NCI-H187 treated with DMSO at 0.1 percent for 48 hours (cell line): Measurements from ENCODE around the gene TRIM67.
"Not testable (repeated sequence)": the region's sequence is repeated elsewhere in the genome, so short reads cannot be mapped to it uniquely, and the experiment has no call there.

Experiments used
- DNase-seq: peaks from one replicate; lab custom pipeline; 2025; lab: John Stamatoyannopoulos, UW

Gene TRIM67

DNA sequence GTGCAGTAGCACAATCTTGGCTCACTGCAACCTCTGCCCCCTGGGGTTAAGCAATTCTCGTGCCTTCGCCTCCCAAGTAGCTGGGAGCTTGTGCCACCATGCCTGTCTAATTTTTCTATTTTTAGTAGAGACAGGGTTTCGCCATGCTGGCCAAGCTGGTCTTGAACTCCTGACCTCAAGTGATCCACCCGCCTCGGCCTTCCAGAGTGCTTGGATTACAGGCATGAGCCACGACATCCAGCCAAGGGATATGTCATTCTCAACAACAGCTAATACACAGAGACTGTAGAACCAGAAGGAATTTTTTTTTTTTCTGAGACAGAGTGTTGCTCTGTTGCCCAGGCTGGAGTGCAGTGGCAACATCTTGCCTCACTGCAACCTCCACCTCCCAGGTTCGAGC is 3.7 kb upstream of the TRIM67 start:
- DNase-seq: not testable (repeated sequence)

DNA sequence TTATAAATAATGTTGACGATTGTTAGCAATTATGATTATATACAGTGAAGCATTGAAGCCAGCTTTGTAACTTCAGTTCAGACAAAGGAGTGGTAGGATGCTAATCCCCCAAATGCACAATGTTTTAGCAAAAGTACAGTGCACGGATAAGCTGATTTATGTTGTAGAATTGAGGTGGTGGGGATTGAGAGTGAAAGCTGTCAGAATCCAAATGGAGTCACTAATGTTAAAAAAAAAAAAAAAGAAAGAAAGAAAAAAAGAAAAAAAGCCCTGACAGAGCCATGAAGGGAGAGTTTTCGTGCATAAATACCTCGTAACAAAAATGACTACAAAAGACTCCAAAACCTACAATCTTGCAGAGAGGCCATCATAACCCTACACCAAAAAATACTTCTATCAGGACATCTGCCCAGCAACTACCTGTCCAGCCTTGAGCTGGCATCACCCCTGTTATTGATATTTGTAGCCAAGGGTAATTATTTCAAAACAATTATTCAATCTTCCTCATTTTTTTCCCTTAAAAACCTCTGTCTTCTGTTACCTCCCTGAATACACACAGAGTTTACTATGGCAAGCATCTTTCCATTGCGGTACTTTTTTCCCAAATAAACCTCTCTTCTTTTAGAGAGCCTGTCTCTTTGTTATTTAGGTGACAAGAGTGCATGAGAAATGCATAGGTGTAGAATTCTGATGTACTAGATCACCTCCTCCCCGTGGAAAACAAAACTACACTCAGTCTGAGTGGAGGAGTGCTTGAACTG is 2.5 kb upstream of the TRIM67 start:
- no peak for DNase-seq

DNA sequence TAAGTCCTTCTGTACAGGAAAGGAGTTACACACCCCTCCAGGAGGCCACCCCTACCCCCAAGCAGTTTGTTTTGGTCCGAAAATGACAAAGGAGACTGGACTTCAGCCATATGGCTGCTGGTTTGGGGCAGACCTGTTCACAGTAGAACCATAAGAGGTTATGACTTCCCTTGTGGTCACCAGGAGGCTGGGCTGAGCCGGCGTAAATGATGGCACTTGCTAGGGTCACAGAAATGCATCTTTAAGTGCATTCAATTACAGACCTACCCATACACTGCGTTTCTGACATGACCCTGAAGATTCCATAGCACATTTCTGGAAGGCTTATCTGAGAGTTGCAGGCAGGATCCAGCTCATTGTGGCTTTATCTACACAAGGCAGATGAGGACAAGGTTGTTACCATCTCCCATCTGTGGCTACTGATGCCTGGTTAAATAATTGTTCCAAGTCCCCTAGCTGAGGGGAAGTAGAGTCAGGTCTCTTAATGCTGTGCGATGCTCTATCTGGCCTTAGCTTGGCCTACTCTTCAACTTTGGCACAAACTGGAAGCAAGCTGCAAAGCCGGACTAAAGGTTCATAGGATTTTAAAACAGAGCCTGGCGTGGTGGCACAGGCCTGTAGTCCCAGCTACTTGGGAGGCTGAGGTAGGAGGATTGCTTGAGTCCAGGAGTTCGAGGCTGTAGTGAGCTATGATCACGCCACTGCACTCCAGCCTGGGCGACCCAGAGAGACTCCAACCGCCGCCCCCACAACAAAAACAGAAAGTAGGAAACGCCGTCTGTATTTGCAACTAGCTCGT is 1.7 kb upstream of the TRIM67 start:
- no peak for DNase-seq

DNA sequence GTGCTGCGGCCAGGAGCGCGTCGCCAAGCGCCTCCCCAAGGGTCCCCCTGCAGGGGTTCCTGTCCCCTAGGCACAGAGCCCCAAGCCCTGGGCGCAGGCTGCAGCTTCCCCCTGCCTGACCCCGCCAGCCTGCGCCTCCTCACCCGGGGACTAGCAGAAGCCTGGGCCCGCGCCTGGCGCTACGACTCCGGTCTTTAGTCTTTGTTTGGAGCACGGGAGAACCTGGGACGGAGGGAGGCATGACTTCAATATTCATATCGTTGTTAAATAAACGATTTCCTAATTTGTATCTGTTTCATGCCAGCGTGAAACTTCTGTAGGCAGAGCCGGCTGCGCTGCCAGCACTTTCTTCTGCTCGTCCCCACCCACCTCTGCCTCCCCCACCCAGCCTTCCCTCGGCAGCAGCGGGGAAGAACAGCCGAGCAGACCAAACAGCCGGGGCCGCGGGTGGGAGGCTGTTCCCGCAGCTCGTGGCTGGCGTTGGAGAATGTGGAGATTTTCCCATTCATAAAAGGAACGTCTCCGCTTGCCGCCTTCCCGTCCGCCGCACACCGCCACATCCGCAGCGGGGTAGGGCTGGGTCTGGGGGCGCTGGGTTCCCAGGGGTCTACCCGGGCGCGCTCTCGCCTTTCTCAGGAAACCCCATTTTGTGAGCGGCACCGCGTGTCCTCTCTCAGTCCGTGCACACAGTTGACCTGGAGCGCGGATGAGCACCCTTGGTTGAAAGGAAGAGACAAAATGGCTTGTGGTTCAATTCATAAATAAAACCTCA is 777 bp upstream of the TRIM67 start:
- DNase-seq: no peak

DNA sequence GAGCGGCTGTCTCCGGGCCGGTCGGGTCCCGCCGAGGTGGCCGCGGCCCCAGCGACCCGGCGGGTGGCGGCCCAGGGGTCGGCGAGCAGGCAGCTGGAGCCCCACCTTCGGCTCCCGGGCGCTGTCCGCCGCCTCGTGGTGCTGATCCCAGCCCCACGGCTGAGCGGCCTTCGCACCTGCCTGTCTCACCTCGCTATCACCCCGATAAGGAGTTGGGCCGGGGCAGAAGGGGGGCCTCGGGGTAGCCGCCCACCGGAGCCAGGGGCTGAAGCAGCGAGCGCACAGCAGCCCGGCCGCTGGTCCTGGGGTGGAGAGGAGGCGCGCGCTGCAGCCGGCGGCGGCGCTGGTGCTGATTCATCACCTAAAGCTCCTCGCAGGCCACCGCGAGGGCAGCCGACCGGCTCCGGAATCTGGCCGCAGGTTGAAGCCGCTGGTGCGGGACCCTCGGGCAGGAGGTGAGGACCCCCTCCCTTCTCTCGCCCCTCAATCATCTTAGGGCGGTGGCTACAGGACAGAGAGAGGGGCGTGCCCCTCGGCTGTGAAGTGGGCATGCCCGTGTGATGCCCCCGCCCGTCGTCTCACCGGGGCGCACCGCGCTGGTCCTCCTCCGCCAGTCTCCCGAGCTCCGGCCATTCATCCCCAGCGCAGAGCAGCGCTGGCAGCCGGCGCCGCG is 575 bp downstream of the TRIM67 start:
- DNase-seq: no peak

DNA sequence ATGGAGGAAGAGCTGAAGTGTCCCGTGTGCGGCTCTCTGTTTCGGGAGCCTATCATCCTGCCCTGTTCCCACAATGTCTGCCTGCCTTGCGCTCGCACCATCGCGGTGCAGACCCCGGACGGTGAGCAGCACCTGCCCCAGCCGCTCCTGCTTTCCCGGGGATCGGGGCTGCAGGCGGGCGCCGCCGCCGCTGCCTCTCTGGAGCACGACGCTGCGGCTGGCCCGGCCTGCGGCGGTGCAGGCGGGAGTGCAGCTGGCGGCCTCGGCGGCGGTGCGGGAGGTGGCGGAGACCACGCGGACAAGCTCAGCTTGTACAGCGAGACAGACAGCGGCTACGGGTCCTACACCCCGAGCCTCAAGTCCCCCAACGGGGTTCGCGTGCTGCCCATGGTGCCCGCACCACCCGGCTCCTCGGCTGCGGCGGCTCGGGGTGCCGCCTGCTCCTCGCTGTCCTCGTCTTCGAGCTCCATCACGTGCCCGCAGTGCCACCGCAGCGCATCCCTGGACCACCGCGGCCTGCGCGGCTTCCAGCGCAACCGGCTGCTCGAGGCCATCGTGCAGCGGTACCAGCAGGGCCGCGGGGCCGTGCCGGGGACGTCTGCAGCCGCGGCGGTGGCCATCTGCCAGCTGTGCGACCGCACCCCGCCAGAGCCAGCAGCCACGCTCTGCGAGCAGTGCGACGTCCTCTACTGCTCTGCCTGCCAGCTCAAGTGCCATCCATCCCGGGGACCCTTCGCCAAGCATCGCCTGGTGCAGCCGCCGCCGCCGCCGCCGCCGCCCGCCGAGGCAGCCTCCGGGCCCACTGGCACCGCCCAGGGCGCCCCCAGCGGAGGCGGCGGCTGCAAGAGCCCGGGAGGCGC is 1.3 kb downstream of the TRIM67 start:
- no peak for DNase-seq

DNA sequence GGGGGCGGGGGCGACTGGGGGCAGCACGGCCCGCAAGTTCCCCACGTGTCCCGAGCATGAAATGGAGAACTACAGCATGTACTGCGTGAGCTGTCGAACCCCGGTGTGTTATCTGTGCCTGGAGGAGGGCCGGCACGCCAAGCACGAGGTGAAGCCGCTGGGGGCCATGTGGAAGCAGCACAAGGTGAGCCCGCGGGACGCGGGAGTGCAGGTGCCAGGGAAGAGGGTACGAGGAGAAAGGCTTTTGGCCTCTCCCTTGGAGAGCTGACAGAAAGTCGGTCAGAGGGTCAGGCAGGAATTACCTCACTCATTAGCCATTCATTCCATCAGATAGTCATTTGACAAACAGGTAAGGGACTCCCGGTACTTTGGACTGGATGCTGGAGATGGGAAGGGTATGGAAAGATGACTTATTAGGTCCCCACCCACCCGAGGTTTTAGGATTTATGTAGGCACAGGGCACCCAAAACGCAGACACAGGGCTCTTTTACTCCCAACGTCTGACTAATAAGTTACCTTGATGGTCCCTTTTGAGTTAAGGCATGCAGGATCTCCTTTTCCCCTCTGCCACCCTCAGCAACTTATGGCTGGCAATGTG is 2.1 kb downstream of the TRIM67 start:
- DNase-seq: no peak

DNA sequence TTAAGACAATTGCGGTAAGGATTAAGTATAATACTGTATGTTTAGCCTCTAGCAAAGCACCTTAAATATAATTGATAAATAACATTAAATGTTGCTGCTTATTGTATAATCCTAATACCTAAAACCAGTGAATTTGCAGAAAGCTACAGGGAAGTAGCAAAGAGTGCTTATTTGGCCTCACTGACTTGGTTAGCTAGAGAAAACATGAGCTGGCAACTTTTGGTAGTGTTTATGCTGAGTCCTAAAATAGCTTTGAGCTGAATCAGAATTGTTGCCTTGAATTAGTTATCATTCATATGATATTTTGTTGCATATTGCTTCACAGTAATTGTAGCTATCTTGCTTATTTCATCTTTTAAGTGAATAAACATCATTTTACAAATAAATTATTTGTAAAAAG is 3.5 kb downstream of the TRIM67 start:
- no peak for DNase-seq

DNA sequence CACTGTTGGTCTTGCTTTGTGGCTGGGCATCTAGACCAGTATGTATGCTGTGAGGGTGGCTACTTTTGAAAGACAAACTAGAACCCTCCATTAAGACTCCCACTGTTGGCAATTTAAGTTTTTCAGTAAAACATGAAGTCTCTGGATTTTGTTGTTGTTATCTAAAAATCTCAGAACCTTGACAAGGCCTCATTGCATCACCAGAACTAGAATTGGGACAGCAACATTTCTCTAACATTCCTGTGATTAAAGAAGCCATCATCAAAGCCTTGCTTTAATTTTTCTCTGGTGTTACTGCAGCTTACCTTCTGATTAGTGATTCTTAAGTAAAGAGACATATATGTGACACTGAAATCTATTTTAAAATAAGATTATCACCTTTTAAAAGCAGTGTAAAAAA is 4.5 kb downstream of the TRIM67 start:
- DNase-seq: no peak

DNA sequence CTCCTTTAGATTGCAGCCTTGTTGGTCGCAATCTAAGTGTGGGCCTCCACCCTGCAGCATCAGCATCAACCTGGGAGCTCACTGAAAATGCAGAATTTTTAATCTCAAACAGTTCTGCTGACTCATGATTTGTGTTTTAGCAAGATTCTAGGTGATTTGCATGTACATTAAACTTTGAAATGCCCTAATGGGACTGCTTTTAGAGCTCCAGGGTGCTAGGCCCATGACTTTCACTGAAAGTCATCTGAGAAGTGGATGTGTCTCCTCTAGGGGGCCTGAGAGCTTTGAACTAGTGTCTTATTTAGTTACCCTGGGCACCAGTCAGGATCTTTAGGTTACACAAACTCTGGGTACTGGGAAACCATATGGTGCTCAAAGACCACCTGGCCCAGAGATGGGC is 9.0 kb downstream of the TRIM67 start:
- DNase-seq: no peak

DNA sequence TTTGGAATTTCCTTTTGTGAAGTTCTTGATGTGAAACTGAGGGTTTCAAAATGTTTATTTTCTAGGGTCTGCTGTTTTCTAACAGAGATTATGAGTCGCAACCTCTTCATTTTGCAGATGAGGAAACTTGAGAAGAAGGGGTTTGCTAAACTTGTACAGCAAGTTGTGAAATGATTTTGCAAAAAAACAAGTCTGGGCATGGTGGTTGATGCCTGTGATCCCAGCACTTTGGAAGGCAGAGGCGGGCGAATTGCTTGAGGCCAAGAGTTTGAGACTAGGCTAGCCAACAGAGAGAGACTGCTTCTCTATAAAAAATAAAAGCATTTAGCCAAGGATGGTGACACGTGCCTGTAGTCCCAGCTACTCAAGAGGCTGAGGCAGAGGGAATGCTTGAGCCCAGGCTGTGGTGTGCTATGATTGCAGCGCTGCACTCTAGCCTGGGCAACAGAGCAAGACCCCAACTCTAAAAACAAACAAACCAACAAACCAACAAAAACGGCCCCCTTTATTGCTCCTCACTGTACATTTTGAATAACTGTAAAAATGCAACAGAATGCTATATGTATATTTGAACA is 9.9 kb downstream of the TRIM67 start:
- DNase-seq: no peak

DNA sequence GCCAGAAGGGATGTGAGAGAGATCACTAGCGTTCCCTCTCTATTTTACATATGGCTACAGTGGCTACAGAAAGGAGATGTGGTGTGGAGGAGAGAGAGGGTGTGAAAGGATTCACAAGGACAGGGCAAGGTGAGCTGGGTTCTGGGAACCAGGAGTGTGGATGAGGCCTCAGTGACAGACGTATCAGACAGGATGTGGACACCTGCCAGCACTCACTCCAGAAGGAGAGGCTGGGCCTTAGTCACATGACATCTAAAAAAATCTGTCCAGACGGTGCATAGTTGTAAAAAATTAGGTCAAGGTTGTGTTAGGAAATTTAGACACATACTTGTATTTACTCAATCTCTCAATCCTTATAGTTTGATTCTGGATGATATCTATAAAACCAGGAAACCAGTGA is 10.6 kb downstream of the TRIM67 start:
- no peak for DNase-seq

DNA sequence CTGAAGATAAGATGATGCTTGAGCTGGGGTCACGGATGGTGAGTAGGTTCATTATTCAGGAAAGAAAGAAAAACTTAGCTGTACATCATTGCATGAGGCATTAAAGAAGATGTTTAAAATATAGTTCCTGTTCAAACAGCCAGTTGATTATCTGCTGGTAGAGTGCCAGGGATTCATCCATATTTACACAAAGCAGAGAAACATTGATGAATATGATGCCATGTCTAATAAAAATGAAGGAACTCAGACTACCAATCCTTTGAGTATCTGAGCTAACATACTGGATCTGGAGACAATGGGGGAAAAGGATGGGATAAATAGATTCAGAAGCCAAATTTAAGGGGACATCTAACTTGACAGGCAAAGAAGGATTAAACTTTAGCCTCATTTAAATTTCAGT is 14.6 kb downstream of the TRIM67 start:
- no peak for DNase-seq

DNA sequence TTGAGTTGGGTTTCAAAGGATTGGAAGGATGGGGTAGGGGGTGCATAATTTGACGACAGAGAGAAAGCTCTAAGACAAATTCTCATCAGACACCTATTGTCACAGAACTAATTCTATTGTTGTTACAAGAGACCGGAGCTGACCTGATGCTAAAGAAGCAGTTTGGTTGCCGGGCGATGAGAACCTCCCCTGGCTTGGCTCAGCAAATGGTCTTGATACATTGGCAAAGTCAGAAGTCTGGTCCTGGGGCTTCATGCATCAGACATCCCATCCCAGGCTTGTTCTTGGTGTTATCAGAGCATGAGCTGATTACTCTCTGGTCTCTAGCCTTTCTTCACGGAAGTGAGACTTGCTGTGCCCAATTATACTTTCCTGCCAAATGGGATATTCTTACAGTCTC is 15.4 kb downstream of the TRIM67 start:
- no peak for DNase-seq

DNA sequence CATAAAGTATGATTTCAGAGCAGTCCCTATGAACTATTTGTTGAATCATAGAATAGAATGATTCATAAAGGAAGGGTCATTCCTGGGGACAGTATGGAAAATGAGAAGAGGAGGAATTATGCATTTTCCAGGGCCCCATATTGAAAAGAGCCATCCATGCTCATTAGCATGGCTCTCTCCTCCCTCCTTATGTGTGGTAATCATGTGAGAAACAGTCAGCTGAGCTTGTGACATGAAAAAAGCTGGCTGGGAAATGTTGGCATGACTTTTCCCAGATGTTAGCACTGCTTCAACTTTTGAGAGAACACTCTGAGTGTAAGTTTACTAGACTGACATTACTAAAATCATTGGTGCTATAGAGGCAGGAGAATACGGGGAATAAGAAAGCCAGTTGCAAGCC is 16.1 kb downstream of the TRIM67 start:
- no peak for DNase-seq

DNA sequence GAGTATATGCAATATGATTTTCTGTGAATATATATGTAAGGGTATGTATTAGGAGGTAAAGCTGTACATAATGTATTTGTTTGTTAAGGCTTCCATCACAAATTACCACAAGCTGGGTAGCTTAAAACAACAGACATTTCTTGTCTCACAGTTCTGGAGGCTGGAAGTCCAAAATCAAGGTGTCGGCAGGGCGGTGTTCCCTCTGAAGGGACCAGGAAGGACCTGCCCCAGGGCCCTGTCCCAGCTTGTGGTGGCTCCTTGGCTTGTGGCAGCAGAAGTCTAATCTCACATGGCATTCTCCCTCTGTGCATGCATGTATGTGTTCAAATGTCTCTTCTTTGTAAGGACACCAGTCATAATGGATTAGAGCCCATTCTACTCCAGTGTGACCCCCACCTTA is 17.1 kb downstream of the TRIM67 start:
- DNase-seq: no peak

DNA sequence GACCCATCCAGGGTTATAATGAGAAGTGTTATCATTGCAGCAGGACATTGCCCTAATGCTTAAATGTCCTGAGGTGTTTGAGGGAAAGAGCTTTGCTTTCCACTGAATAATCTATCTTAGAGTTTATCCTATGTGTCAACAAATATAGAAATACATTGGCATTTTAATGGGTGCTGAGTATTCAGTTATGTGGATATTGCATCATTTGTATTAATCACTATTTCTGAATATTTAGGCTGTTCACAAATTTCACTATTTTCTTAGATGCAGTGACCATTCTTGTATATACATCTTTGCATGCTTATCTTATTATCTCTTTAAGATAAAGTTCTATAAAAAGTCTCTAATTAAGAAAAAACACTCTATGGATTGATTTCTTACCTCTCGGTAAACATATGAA is 18.2 kb downstream of the TRIM67 start:
- no peak for DNase-seq

DNA sequence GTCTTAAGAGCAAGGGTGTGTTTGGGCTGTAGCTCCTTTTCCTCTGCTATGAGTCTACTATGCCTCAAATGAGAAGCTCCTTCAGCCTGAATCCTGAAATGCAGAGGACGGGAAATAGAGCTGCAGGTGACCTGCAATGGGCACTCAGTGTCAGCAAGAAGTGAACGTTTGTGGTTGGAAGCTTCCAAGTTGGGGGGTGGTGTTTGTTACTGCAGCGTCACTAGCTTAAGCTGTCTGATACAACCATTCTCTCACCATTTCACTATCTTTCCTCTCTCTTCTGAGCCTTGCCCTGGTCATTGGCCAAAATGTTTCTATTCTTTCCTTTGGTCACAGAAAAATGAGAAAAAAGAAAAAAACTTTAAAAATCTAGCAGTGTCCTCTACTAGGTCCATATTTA is 19.4 kb downstream of the TRIM67 start:
- no peak for DNase-seq

DNA sequence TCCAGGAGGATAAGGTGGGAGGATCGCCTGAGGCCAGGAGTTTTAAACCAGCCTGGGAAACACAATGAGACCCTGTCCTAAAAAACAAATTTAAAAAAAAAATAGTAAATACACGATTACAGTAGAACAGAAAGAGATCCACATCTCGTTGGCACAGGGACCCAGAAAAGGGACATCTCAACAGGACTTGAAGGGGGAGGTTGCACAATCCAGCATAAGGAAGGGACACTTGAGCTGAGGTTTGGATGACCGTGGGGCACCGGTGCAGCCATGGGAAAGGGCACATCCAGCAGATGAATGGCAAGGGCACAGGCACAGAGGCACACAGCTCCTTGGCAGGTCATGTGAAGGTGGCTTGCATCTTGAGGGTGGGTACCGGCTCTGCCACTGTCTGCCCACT is 20.5 kb downstream of the TRIM67 start:
- no peak for DNase-seq
